Stimulated activated naive CD8-positive, alpha-beta T cell treated with anti-CD3 and anti-CD28 coated beads, Interleukin-15, Interleukin-2, amounts not matched to agents 100 ng/mL and 50 ng/mL, for 24 hours (primary cell): ENCODE measurements around the gene SPG7.

Source experiments
- H3K27ac Mint-ChIP-seq: one replicate; pipeline ENCODE4 v1.8.0; 2021; ENCODE audit warnings: mild to moderate bottlenecking, mixed read lengths
- H3K27me3 Mint-ChIP-seq: one replicate; pipeline ENCODE4 v1.8.0; 2021; ENCODE audit warnings: mixed read lengths
- H3K36me3 Mint-ChIP-seq: one replicate; pipeline ENCODE4 v1.8.0; 2021; ENCODE audit warnings: low read depth, mixed read lengths
- H3K4me1 Mint-ChIP-seq: one replicate; pipeline ENCODE4 v1.8.0; 2021; ENCODE audit warnings: low read depth, mixed read lengths
- H3K4me3 Mint-ChIP-seq: one replicate; pipeline ENCODE4 v1.8.0; 2021; ENCODE audit warnings: mild to moderate bottlenecking, mixed read lengths
- H3K9me3 Mint-ChIP-seq: one replicate; pipeline ENCODE4 v1.8.0; 2021; ENCODE audit warnings: mixed read lengths

Gene SPG7

GRCh38 chr16:89606006-89606405, 97.8 kb downstream of the SPG7 start:
- Mint-ChIP-seq H3K4me3 (no peak overlapping the region), H3K9me3 (no peaks in the 10 kb centered on the region), H3K36me3 (no peaks in the 10 kb centered on the region), H3K4me1 (peaks cover 13% of the 10 kb centered on the region), H3K27ac (no peak overlapping the region), H3K27me3 (no peaks in the 10 kb centered on the region)
